Glomerular visceral epithelial cell (primary cell): ENCODE measurements around the gene TBC1D10B.
"Not testable (repeated sequence)": the region's sequence is repeated elsewhere in the genome, so short reads cannot be mapped to it uniquely, and the experiment has no call there.

Experiments
- DNase-seq: peaks from one replicate; pipeline ENCODE4 v3.0.0-alpha.2; 2016; ENCODE audit errors: extremely low spot score

Gene TBC1D10B

GRCh38 chr16:30397776-30398660 lies 27.7 kb upstream of the TBC1D10B start:
- no peak for DNase-seq

GRCh38 chr16:30397056-30397455 lies 26.8 kb upstream of the TBC1D10B start:
- DNase-seq = no peak

GRCh38 chr16:30396627-30397026 lies 26.3 kb upstream of the TBC1D10B start:
- DNase-seq = not testable (repeated sequence)

GRCh38 chr16:30395992-30396585 lies 25.8 kb upstream of the TBC1D10B start:
- no peak for DNase-seq

GRCh38 chr16:30395155-30395991 lies 25.1 kb upstream of the TBC1D10B start, which contains the start of gene ZNF48:
Gene ZNF48 (plus strand): TSS chr16:30395420. CDS start chr16:30395795, 375 bp downstream.
- peak; percentile 90 for DNase-seq

GRCh38 chr16:30394592-30395154 lies 24.4 kb upstream of the TBC1D10B start:
- DNase-seq = peak; percentile 15

GRCh38 chr16:30383521-30383920 lies 13.2 kb upstream of the TBC1D10B start:
- no peak for DNase-seq

GRCh38 chr16:30382111-30382881 lies 12.0 kb upstream of the TBC1D10B start, which contains the start of gene SEPTIN1:
Gene SEPTIN1 (minus strand): TSS chr16:30382561. CDS start chr16:30382542, 19 bp downstream.
- no peak for DNase-seq

GRCh38 chr16:30381291-30382041 lies 11.2 kb upstream of the TBC1D10B start:
- no peak for DNase-seq

GRCh38 chr16:30380803-30381208 lies 10.5 kb upstream of the TBC1D10B start:
- no peak for DNase-seq

- no peak for DNase-seq
Measured at GRCh38 chr16:30380072-30380802, 9.9 kb upstream of the TBC1D10B start.

GRCh38 chr16:30379158-30379783 lies 9.0 kb upstream of the TBC1D10B start:
- DNase-seq = no peak

GRCh38 chr16:30378236-30379157 lies 8.2 kb upstream of the TBC1D10B start:
- peak; percentile 97 for DNase-seq

GRCh38 chr16:30377812-30378235 lies 7.5 kb upstream of the TBC1D10B start:
- peak; percentile 87 for DNase-seq

GRCh38 chr16:30377050-30377811 lies 6.9 kb upstream of the TBC1D10B start:
- DNase-seq = no peak

GRCh38 chr16:30376461-30376902 lies 6.2 kb upstream of the TBC1D10B start:
- no peak for DNase-seq

GRCh38 chr16:30375864-30376263 lies 5.6 kb upstream of the TBC1D10B start:
- no peak for DNase-seq
